ENCODE measurements around the gene UBL7. TPM values are rescaled to one million over a fixed set of nuclear protein-coding genes. Genes with fewer than 3 reads are reported as not detected.

Gene UBL7
- total and polyA plus RNA-seq, 2 of the 8 experiments (the other 6 are each of a cell fraction or from before 2014, with no cell fraction given), result 71.5 to 183 TPM

DNA sequence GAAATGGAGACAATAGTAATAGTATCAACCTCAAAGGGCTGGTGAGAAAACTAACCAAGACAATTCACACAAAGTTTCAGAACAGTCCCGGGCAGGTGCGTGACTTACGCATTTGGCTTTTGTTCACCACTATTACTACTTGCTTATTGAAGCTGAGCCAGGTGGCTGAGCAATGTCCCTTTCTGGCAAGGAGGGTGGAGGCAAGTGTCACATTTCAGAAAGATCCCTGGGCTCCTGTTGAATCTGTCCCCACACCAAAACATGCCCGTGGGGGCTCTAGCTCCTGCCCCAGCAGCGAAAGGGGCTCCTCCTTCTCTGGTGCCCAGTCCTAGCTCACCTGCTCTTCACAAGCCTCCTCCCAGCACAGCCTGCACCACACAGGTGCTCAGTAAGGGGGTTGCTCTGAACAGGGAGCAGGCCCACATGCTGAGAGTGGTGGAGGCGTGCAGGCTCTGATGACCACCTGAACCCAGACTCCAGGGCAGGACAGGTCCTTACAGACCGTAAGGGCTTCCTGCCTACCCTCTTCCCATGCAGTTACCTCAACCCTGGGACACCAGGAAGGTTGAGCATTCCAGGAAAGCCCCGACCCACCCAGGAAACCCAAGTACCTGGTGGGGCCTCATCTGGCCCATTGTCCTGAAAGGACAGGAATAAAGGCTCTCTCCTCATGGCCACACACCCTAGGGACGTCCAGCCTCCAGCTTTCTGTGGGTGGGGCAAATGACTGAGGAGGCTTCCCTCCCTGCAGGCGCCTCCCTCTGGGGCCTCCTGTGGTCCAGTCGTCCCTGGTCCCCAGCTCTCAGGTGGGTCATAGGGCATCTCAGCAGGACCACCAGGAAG, 59.8 kb downstream of the UBL7 start:
- Histone ChIP-seq H2BK120ac (replicated peaks; ENCODE audit: low read depth, low read length) (no peak overlapping the region), H3K23ac (ENCODE audit: insufficient read length) (no peak overlapping the region), H3K4me2 (ENCODE audit: insufficient read depth in 1 of 2, low read depth in 2 of 2, low read length in 2 of 2) (no peak overlapping the region), H4K20me1 (replicated peaks in 1 of 2; ENCODE audit: control insufficient read depth in 1 of 2, insufficient read depth in 2 of 2, low read length in 2 of 2) (no peaks in the 10 kb centered on the region), H2BK20ac (ENCODE audit: low read length) (no peak overlapping the region), H3K4ac (replicated peaks; ENCODE audit: insufficient read length, low read depth, low read length) (no peak overlapping the region), H2BK5ac (ENCODE audit: low read depth, low read length) (no peak overlapping the region; the same call in 1 of the 2 replicates), H3K9ac (replicated peaks in 1 of 4; ENCODE audit: extremely low read depth in 1 of 4, low read depth in 3 of 4, low read length in 3 of 4) (no peak overlapping the region), H3K4me3 (ENCODE audit: extremely low read depth in 1 of 4, insufficient read depth in 2 of 4, low read depth in 3 of 4, low read length in 4 of 4) (no peak overlapping the region), H4K5ac (ENCODE audit: insufficient read length, low read depth, low read length) (no peak overlapping the region), H3K27me3 (replicated peaks in 1 of 4; ENCODE audit: control insufficient read depth in 3 of 4, extremely low read depth in 1 of 4, insufficient read depth in 3 of 4, low read length in 3 of 4) (no peaks in the 10 kb centered on the region; a peak in 2 of 7 replicates), H3K79me2 (ENCODE audit: control insufficient read depth in 1 of 2, insufficient read depth in 2 of 2, low read length in 2 of 2) (no peaks in the 10 kb centered on the region), H2BK15ac (ENCODE audit: low read length) (peak overlapping the region; percentile 19; the same call in 1 of the 2 replicates), H2BK12ac (ENCODE audit: low read depth, low read length) (peak overlapping the region; percentile 44; the same call in 1 of the 2 replicates), H3K23me2 (ENCODE audit: low read depth, low read length) (no peaks in the 10 kb centered on the region; the same call in 1 of the 2 replicates), H3K18ac (ENCODE audit: extremely low read depth, low read length) (no peak overlapping the region), H3K56ac (replicated peaks; ENCODE audit: insufficient read length, low read depth, low read length) (no peak overlapping the region), H3K36me3 (ENCODE audit: control insufficient read depth in 2 of 4, insufficient read depth in 4 of 4, low read length in 3 of 4) (no peaks in the 10 kb centered on the region), H2AFZ (ENCODE audit: low read length) (no peak overlapping the region), H3K4me1 (replicated peaks in 1 of 4; ENCODE audit: control insufficient read depth in 3 of 4, insufficient read depth in 4 of 4, low read length in 3 of 4) (peaks cover 0 to 10% (median 7%) of the 10 kb centered on the region in 4 experiments; a peak in 4 of 7 replicates), H3K79me1 (ENCODE audit: low read depth, low read length) (no peaks in the 10 kb centered on the region), H2AK5ac (ENCODE audit: low read depth, low read length) (no peak overlapping the region), H4K8ac (ENCODE audit: extremely low read depth, insufficient read depth, low read length) (peak overlapping the region; percentile 85; the same call in 1 of the 2 replicates), H4K91ac (replicated peaks; ENCODE audit: insufficient read length, low read length) (no peak overlapping the region), H3K14ac (ENCODE audit: insufficient read length) (no peak overlapping the region), H3K9me3 (ENCODE audit: insufficient read depth in 2 of 2, low read depth in 1 of 2, low read length in 1 of 2) (no peaks in the 10 kb centered on the region), H3K27ac (ENCODE audit: low read depth, low read length) (no peak overlapping the region)
- no peak for DNase-seq (ENCODE audit: low read depth in 1 of 2, low spot score in 2 of 2)
- POLR2A ChIA-PET (ENCODE audit: partially characterized antibody), result interaction anchor here (2.3 kb wide), 1 partner anchor 9 kb away, joined by 5 read pairs; no protein-coding TSS in a partner anchor
- CTCF ChIA-PET (ENCODE audit: partially characterized antibody), result interaction anchor here (0.6 to 2.9 kb wide), 10 partner anchors 8 to 380 kb away, joined by 3 to 19 read pairs (median 4); no protein-coding TSS in a partner anchor
- WGBS, 2 experiments (ENCODE audit: extremely low coverage in 1 of 2, insufficient coverage in 1 of 2, insufficient read length in 1 of 2, insufficient replicate concordance in 2 of 2, low coverage in 1 of 2, low lambda C conversion rate in 2 of 2, missing lambda C conversion rate in 1 of 2), result 84% methylated on average over 11 of the region's 11 CpGs; no CpG with 5 or more reads in 1 of the 2 experiments
- FAIRE-seq, result no peak
- no peak for TF ChIP-seq KDM5A (IDR thresholded peaks at IDR 0.05; ENCODE audit: low read length)
- TF ChIP-seq RNF2 (IDR thresholded peaks at IDR 0.05; ENCODE audit: borderline replicate concordance, low read depth, low read length, missing control alignments, poor library complexity, severe bottlenecking), result no peak
- TF ChIP-seq CHD1 (IDR thresholded peaks at IDR 0.05; ENCODE audit: low read depth, low read length), result no peak
- TF ChIP-seq EGR1 (IDR thresholded peaks at IDR 0.05; ENCODE audit: borderline replicate concordance, low read depth, low read length), result no peak
- TF ChIP-seq MAX (IDR thresholded peaks at IDR 0.05), result no peak
- TF ChIP-seq POU5F1 (IDR thresholded peaks at IDR 0.05; ENCODE audit: low read depth, low read length), result no peak
- no peak for TF ChIP-seq TEAD4 (IDR thresholded peaks at IDR 0.05; ENCODE audit: low read depth, low read length)
- TF ChIP-seq GABPA (IDR thresholded peaks at IDR 0.05; ENCODE audit: borderline replicate concordance, insufficient read depth, low read length), result no peak
- no peak for TF ChIP-seq ATF2 (IDR thresholded peaks at IDR 0.05; ENCODE audit: low read length)

All from H1 (cell line).